Adrenal gland (tissue), 12 donors: ENCODE measurements around the gene POU2AF2. TPM values are rescaled to one million over a fixed set of nuclear protein-coding genes. Genes with fewer than 3 reads are reported as not detected.
"Not testable (repeated sequence)": the region's sequence is repeated elsewhere in the genome, so short reads cannot be mapped to it uniquely, and the experiment has no call there.

Experiments used
- DNase-seq, 7 donors: peaks; one replicate each; pipeline ENCODE4 v3.0.0-alpha.2; 2019 to 2020
- H3K27ac ChIP-seq, 5 donors: fragments of 200-600 bp; sonication (generic) in 4 of 5; 1 replicate in 3 of 5; 2 replicates in 2 of 5; pipeline versions ENCODE4 v1.5.1 to v1.8.0; 2016 to 2020; ENCODE audit warnings: mild to moderate bottlenecking in 1 of 5
- H3K27me3 ChIP-seq: fragments of 200-600 bp; 2 replicates; pipeline ENCODE4 v1.8.0; 2021
- H3K36me3 ChIP-seq, 2 donors: fragments of 200-600 bp; replicated peaks in 1 of 2; 1 replicate in 1 of 2; 2 replicates in 1 of 2; pipeline versions ENCODE4 v1.5.1 to v1.8.0; 2018 to 2022
- H3K4me1 ChIP-seq, 2 donors: fragments of 200-600 bp; replicated peaks in 1 of 2; 1 replicate in 1 of 2; 2 replicates in 1 of 2; pipeline versions ENCODE4 v1.5.1 to v1.8.0; 2018 to 2021
- H3K4me3 ChIP-seq, 4 donors: fragments of 200-600 bp; sonication (generic) in 3 of 4; one replicate each; pipeline ENCODE4 v1.5.1; 2016 to 2018
- H3K9me3 ChIP-seq, 3 donors: fragments of 200-600 bp; sonication (generic) in 1 of 3; replicated peaks in 1 of 3; 1 replicate in 2 of 3; 2 replicates in 1 of 3; pipeline versions ENCODE4 v1.5.1 to v1.8.0; 2016 to 2021
- CTCF ChIP-seq, 6 experiments: fragments of 450-650 bp in 4 of 6; fragments of 200-600 bp in 2 of 6; sonication (generic) in 1 of 6; IDR thresholded peaks; 1 replicate in 5 of 6; 2 replicates in 1 of 6; pipeline versions ENCODE4 v1.5.1 to v1.8.0; 2016 to 2021; ENCODE audit warnings: antibody characterized with exemption in 6 of 6, mild to moderate bottlenecking in 2 of 6, moderate library complexity in 1 of 6
- POLR2A ChIP-seq, 2 donors: fragments of 450-650 bp; IDR thresholded peaks; one replicate each; pipeline ENCODE4 v1.6.1; 2017; ENCODE audit warnings: antibody characterized with exemption in 2 of 2, mild to moderate bottlenecking in 2 of 2, moderate library complexity in 1 of 2
- WGBS, 4 donors: extraction: QIAGEN DNeasy Blood & Tissue Kit in 2 of 4; methylation state at CpG; one replicate each; pipeline versions ENCODE4 v1.1.5 to v1.1.7; 2013 to 2017; 5-methylcytosine and 5-hydroxymethylcytosine counted together
- intact Hi-C, 2 donors: fragments of 100-400 bp; cut with DNase I; formaldehyde crosslinking; loops; one replicate each; pipeline versions ENCODE4 v1.14.1 to v1.15.0; 2022 to 2023
- polyA plus RNA-seq, 3 donors: library from polyadenylated mRNA; stranded (reverse); fragments of 200-250 nt in 2 of 3; fragments of 350-450 nt in 1 of 3; fragmentation: Illumina TruSeq in 1 of 3; extraction: RNeasy Lipid Tissue Mini Kit (QIAGEN cat#74804) in 1 of 3; gene quantifications; one replicate each; pipeline ENCODE4 v1.2.3, GENCODE V29; 2013 to 2014
- total RNA-seq, 9 donors: library from RNA; depleted of rRNA in 4 of 9; stranded (reverse); fragments of >200 nt in 4 of 9; fragments of 120-200 nt in 1 of 9; fragmentation: NEBNext Ultra II Directional in 1 of 9; extraction: Animal tissue kit (Norgen Biotek cat#: 25700) in 1 of 9; gene quantifications; one replicate each; pipeline versions ENCODE4 v1.1.0 to v1.2.4, GENCODE V29; 2013 to 2023
- donor health status: healthy with polysubstance abuse.
- donor health status: Bipolar disorder and iron deficiency.
- donor health status: DM: yes; HTN: yes; CAD: no.
- donor health status: DM: no; HTN: no; CAD: no.
- donor health status: DM: no; HTN: no; CAD: no.
- donor health status: DM: yes; HTN: yes; CAD: no.

POU2AF2 gene
- total and polyA plus RNA-seq, 12 donors: 0.13 TPM; not detected in 11

DNA sequence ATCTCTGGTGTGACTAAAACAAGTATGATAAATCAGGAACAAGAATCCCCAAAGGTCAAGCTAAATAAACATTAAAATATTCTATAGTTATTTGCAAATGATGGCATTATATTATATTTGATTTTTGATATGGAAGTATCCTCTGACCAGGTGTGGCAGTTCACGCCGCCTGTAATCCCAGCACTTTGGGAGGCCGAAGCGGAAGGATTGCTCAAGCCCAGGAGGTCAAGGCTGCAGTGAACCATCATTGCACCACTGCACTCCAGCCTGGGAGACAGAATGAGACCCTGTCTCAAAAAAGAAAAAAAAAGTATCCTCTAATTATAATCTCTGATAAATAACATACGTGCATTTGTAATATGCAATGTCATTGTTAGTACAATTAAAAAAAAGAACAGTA is 46.2 kb downstream of the POU2AF2 start:
- intact Hi-C loops: no loop called here
- Histone ChIP-seq H3K27ac (no peak overlapping the region), H3K9me3 (no peaks in the 10 kb centered on the region), H3K36me3 (no peaks in the 10 kb centered on the region), H3K4me3 (no peak overlapping the region), H3K4me1 (no peaks in the 10 kb centered on the region), H3K27me3 (no peaks in the 10 kb centered on the region)
- no peak for DNase-seq
- TF ChIP-seq CTCF (IDR thresholded peaks at IDR 0.05) (no peak), POLR2A (IDR thresholded peaks at IDR 0.05) (no peak)
- 87 to 93% (median 90%) methylated on average over 5 of the region's 5 CpGs for WGBS, 4 donors

DNA sequence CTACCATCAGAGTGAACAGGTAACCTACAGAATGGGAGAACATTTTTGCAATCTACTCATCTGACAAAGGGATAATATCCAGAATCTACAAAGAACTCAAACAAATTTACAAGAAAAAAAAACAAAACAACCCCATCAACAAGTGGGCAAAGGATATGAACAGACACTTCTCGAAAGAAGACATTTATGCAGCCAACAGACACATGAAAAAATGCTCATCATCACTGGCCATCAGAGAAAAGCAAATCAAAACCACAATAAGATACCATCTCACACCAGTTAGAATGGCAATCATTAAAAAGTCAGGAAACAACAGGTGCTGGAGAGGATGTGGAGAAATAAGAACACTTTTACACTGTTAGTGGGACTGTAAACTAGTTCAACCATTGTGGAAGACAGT is 46.9 kb downstream of the POU2AF2 start:
- intact Hi-C loops, H3K27ac ChIP-seq: not testable (repeated sequence)

GRCh38 chr11:111296196-111296595 is 50.7 kb downstream of the POU2AF2 start:
- intact Hi-C loops: loop anchor here (5.0 kb wide), 2 partner anchors 121 to 131 kb away; no protein-coding TSS in a partner anchor
- Histone ChIP-seq H3K36me3 (no peaks in the 10 kb centered on the region), H3K9me3 (no peaks in the 10 kb centered on the region), H3K27me3 (no peaks in the 10 kb centered on the region), H3K4me1 (peaks cover 6 to 9% of the 10 kb centered on the region in 2 donors), H3K4me3 (no peak overlapping the region), H3K27ac (no peak overlapping the region)
- 88 to 95% (median 92%) methylated on average over 2 to 3 of the region's 3 CpGs for WGBS, 4 donors
- no peak for DNase-seq
- no peak for TF ChIP-seq POLR2A (IDR thresholded peaks at IDR 0.05)
- TF ChIP-seq CTCF (IDR thresholded peaks at IDR 0.05): no peak

More for the DNA sequence above, 46.9 kb downstream of the POU2AF2 start:
- not testable (repeated sequence) for H3K4me1 ChIP-seq, H3K27me3 ChIP-seq, DNase-seq, H3K9me3 ChIP-seq, H3K36me3 ChIP-seq, H3K4me3 ChIP-seq
- WGBS, 4 donors: 88 to 100% (median 92%) methylated on average over 1 of the region's 1 CpG

DNA sequence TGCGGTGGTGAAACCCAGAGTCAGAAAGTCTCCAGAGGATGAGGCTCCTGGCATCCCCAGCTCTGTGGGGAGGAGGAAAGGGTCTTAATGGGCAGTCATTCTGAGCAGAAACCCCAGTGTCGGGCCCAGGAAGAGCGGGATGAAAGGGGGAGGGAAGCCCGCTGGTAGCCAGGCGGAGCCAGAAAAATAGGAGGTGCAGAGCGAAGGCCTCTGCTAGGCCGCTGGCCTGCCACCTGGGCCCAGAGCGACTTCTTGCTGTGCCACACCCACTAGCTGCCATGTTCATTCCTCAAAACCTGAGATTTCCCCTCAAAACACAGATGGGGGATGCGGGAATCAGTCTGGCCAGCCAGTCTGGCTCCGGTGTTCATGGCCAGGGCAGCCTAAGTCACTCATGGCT is 52.2 kb downstream of the POU2AF2 start:
- Histone ChIP-seq H3K9me3 (no peaks in the 10 kb centered on the region), H3K27ac (no peak overlapping the region), H3K36me3 (no peaks in the 10 kb centered on the region), H3K4me1 (peaks cover 6 to 9% of the 10 kb centered on the region in 2 donors), H3K4me3 (no peak overlapping the region), H3K27me3 (no peaks in the 10 kb centered on the region)
- no peak for DNase-seq
- 94 to 98% (median 96%) methylated on average over 9 to 10 of the region's 10 CpGs for WGBS, 4 donors
- intact Hi-C loops: loop anchor here (5.0 kb wide), 2 partner anchors 120 to 130 kb away; no protein-coding TSS in a partner anchor
- no peak for TF ChIP-seq POLR2A (IDR thresholded peaks at IDR 0.05)

- no peak for DNase-seq
- intact Hi-C loops: loop anchor here (5.0 kb wide), 2 partner anchors 119 to 129 kb away; no protein-coding TSS in a partner anchor
- 9 to 26% (median 12%) methylated on average over 15 to 57 of the region's 57 CpGs for WGBS, 4 donors
These were observed 53.0 kb downstream of the POU2AF2 start, which contains the start of gene POU2AF3 for GRCh38 chr11:111298413-111299100. Gene POU2AF3, plus strand, starts transcription at chr11:111298546. Its CDS starts 36 bp downstream, at chr11:111298582.

More at GRCh38 chr11:111298413-111299100, 53.0 kb downstream of the POU2AF2 start, which contains the start of gene POU2AF3:
- Histone ChIP-seq H3K27ac (peak within 1 kb of the TSS in 2 of 5 donors; percentile 47 to 71), H3K4me3 (peak within 1 kb of the TSS in 3 of 4 donors; percentile 37 to 83 (median 60)), H3K4me1 (peaks cover 6 to 9% of the 10 kb centered on the region in 2 donors), H3K27me3 (no peaks in the 10 kb centered on the region), H3K36me3 (no peaks in the 10 kb centered on the region), H3K9me3 (no peaks in the 10 kb centered on the region)
- no peak for TF ChIP-seq POLR2A (IDR thresholded peaks at IDR 0.05)
- TF ChIP-seq CTCF (IDR thresholded peaks at IDR 0.05): no peak
